ENCODE results near the gene ANO6.
A peak's percentile ranks its signal among the peaks of the same experiment; 100 is the strongest.
"Not testable (repeated sequence)": the region's sequence is repeated elsewhere in the genome, so short reads cannot be mapped to it uniquely, and the experiment has no call there.

The ANO6 gene

GRCh38 chr12:45215419-45216229 is at the start of gene ANO6:
ANO6 (plus strand) TSS chr12:45216095; CDS start chr12:45216322, 227 bp downstream.
- peak in 50 of 51 donors; percentile 14 to 83 (median 67) for DNase-seq

GRCh38 chr12:45168976-45169375 is 46.9 kb upstream of the ANO6 start:
- DNase-seq, result no peak

- DNase-seq, result peak in 41 of 51 donors; percentile 0 to 71 (median 25)
These were observed 45.3 kb upstream of the ANO6 start for GRCh38 chr12:45170456-45171042.

GRCh38 chr12:45173293-45173692 is 42.6 kb upstream of the ANO6 start:
- not testable (repeated sequence) for DNase-seq

GRCh38 chr12:45174595-45174994 is 41.3 kb upstream of the ANO6 start:
- DNase-seq, result no peak

- no peak for DNase-seq
These were observed 37.1 kb upstream of the ANO6 start for GRCh38 chr12:45178771-45179170.

GRCh38 chr12:45182511-45182910 is 33.4 kb upstream of the ANO6 start:
- no peak for DNase-seq

GRCh38 chr12:45183246-45183645 is 32.6 kb upstream of the ANO6 start:
- DNase-seq, result no peak

GRCh38 chr12:45184147-45184963 is 31.5 kb upstream of the ANO6 start:
- no peak for DNase-seq

- no peak for DNase-seq
These were observed 29.1 kb upstream of the ANO6 start for GRCh38 chr12:45186762-45187161.

GRCh38 chr12:45189766-45190403 is 26.0 kb upstream of the ANO6 start:
- no peak for DNase-seq

GRCh38 chr12:45191239-45191638 is 24.7 kb upstream of the ANO6 start:
- no peak for DNase-seq

- DNase-seq, result no peak
These were observed 23.2 kb upstream of the ANO6 start for GRCh38 chr12:45192707-45193106.

GRCh38 chr12:45200491-45201043 is 15.3 kb upstream of the ANO6 start:
- no peak for DNase-seq

GRCh38 chr12:45203767-45204166 is 12.1 kb upstream of the ANO6 start:
- no peak for DNase-seq

- no peak for DNase-seq
These were observed 11.1 kb upstream of the ANO6 start for GRCh38 chr12:45204757-45205156.

- DNase-seq, result no peak
These were observed 10.6 kb upstream of the ANO6 start for GRCh38 chr12:45205165-45205825.

GRCh38 chr12:45208604-45209487 is 7.0 kb upstream of the ANO6 start:
- no peak for DNase-seq

- no peak for DNase-seq
These were observed 6.1 kb upstream of the ANO6 start for GRCh38 chr12:45209784-45210183.

GRCh38 chr12:45212064-45212463 is 3.8 kb upstream of the ANO6 start:
- DNase-seq, result no peak
